Stimulated activated CD4-positive, alpha-beta T cell treated with anti-CD3 and anti-CD28 coated beads, Interleukin-1b, Interleukin-23, amount 100 ng/mL, for 24 hours (primary cell): ENCODE measurements around the gene ASIP.
"Not testable (repeated sequence)": the region's sequence is repeated elsewhere in the genome, so short reads cannot be mapped to it uniquely, and the experiment has no call there.

Source experiments
- DNase-seq, 4 experiments: peaks; one replicate each; pipeline ENCODE4 v3.0.0-alpha.2; 2020; ENCODE audit warnings: low read depth in 4 of 4, low spot score in 1 of 4

ASIP gene

DNA sequence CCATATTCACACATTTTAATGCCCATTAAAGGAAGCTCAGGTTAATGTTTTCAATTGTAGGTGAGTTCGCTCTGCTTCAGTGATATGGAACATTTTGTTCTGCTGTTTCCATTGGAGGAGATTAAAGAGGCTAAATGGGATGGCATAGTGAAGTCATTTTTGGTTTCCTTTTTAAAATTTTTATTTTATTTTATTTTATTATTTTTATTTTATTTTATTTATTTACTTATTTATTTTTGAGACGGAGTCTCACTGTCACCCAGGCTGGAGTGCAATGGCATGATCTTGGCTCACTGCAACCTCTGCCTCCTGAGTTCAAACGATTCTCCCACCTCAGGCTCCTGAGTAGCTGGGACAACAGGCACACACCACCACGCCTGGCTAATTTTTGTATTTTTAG is 792 bp downstream of the ASIP start:
- not testable (repeated sequence) for DNase-seq

DNA sequence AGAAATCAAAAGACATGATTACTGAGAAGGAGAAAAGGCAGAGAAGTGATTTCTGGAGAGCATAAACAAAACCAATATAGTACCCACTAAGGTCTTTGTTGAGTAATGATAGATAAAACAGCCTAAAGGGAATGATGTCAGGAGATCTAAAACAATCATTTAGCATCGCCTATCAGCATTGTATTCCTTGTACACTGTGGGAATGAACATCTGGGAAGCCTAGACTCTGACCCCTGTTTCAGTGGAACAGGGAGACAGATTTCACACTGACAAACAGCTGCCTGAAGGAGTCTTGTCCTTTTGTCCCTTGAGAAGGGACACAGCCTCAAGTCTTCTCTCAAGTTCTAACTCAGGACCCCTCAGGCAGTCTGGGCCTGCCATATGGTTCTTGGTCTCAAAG is 1.7 kb downstream of the ASIP start:
- DNase-seq: no peak

DNA sequence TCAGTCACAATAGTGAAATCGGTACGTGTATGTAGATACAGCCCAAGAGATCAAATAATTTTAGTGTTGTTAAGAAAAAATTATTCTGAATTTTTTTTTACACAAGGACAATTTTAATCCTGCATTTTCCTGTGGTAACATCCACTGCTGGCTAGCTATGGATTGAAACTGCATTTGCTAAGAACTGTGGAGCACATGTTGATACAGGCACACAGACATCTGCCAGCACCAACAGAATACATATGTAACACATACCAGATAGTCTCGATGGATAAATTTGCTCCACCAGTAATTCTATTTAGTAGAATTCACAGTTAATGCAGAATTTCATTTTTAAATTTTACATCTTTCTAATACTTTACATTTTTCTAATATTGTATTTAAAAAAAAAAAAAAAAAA is 2.2 kb downstream of the ASIP start:
- no peak for DNase-seq

GRCh38 chr20:34246126-34246626 is 5.0 kb downstream of the ASIP start:
- no peak for DNase-seq

DNA sequence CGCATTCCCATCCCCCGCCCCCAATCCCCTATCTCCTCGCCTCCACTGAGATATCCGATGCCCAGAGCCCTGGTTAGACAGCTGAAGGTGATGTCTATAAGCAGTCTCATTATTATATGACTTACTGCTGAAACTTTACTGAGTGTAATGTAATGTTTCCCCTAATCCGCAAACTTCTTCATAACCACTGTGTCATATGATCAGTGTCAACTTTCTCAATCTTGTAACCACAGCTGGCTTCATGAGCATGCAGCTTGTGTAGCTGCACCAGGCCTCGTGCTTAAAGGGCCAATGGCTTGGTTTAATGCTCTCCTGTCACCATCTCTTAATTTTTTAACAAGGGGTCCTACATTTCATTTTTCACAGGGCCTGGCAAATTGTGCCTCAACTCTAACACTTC is 8.1 kb downstream of the ASIP start:
- no peak for DNase-seq

DNA sequence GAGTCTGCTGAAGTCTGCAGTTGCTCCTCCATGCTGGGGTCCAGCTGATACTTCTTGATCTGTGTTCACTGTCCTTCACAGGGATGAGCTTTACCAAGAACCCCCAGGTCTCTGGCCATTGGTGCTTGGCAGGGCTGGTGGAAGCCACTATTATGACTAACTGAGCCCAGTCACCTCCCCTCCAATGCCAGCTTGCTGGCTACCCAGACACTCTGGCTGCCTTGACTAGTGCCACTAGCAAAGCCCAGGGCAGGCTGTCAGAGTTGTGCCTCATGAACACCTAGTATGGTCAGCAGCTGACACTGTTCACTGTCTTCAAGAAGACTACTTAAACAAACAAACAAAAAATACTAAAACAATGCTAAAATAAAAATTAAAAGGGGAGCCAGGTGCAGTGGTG is 8.8 kb downstream of the ASIP start:
- no peak for DNase-seq

- DNase-seq: no peak
Observed at GRCh38 chr20:34251619-34252018, 10.4 kb downstream of the ASIP start.

DNA sequence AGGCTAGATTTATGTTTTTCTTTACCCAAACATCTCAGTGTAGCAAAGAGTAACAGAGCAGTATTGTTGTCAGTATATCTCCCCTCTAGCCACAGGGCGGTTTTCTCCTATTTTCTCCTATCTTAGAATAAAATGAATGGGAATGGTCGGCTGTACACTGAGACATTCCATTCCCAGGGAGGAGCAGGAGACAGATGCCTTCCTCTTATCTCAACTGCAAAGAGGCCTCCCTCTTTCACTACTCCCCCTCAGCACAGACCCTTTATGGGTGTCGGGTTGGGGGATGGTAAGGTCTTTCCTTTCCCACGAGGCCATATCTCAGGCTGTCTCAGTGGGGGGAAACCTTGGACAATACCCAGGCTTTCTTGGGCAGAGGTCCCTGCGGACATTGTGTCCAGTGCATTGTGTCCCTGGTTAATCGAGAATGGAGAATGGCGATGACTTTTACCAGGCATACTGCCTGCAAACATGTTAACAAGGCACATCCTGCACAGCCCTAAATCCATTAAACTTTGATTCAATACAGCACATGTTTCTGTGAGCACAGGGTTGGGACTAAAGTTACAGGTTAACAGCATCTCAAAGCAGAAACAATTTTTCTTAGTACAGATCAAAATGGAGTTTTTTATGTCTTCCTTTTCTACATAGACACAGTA is 11.3 kb downstream of the ASIP start:
- DNase-seq: not testable (repeated sequence)

DNA sequence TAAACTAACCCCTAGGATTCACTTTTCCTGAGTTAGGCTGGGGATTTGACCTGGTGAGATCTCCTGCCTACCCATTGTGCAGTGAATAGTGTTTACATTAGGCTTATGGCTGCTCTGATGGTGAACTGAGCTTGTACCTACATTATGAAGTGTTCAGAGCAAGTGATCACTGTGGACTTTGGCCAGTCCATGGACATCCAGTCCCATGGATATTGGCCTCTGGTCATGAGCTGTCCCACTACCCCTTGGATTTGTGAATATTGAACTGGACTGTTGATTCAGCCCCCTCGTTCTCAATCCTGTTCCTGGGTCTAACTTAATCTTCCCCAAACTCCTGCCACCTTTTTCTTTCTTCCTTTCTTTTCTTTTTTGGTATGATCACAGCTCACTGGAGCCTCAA is 13.8 kb downstream of the ASIP start:
- DNase-seq: no peak

DNA sequence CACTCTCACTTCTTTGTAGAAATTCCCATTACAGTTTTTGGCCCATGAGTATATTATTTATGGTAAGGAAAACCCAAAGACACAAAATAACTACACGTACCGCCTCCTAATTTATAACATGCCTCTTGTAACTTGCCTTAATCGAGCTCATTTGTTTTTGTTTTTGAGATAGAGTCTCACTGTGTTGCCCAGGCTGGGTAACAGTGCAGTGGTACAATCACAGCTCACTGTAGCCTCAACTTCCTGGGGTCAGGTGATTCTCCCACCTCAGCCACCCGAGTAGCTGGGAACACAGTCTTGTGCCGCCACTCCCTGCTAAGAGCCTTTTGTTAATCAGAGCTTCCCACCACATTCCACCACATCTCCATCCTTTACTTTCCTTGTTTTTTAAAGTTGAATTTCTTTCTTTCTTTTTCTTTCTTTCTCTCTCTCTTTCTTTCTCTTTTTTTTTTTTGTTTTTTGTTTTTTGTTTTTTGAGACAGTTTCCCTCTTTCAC is 15.5 kb downstream of the ASIP start:
- DNase-seq: no peak

GRCh38 chr20:34260208-34260942 is 19.2 kb downstream of the ASIP start:
- DNase-seq: no peak

- DNase-seq: no peak
Observed at GRCh38 chr20:34262488-34263288, 21.5 kb downstream of the ASIP start.

DNA sequence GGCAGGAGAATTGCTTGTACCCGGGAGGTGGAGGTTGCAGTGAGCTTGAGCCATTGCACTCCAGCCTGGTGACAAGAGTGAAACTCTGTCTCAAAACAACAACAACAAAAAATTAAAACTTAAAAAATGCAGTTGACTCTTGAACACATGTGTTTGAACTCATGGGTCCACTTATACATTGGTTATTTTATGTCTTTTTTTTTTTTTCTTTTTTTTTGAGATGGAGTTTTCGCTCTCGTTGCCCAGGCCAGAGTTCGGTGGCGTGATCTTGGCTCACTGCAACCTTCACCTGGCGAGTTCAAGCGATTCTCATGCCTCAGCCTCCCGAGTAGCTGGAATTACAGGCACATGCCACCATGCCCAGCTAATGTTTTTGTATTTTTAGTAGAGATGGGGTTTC is 22.2 kb downstream of the ASIP start:
- not testable (repeated sequence) for DNase-seq

GRCh38 chr20:34264141-34264540 is 22.9 kb downstream of the ASIP start:
- DNase-seq: no peak

DNA sequence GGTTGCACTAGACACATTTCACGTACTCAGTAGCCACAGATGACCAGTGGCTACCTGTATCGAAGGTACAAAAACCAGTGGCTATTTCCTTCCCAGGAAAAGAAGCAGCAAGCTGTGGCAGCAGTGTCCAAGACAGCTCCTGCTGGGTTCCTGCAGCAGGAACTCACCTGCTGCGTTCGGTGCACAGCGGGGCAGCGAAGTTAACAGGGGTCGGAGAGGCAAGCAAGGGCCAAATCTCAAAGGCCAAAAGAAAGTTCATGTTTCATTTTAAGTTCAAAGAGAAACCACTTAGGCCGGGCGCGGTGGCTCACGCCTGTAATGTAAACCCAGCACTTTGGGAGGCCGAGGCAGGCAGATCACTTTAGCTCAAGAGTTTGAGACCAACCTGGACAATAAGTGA is 26.9 kb downstream of the ASIP start:
- no peak for DNase-seq

DNA sequence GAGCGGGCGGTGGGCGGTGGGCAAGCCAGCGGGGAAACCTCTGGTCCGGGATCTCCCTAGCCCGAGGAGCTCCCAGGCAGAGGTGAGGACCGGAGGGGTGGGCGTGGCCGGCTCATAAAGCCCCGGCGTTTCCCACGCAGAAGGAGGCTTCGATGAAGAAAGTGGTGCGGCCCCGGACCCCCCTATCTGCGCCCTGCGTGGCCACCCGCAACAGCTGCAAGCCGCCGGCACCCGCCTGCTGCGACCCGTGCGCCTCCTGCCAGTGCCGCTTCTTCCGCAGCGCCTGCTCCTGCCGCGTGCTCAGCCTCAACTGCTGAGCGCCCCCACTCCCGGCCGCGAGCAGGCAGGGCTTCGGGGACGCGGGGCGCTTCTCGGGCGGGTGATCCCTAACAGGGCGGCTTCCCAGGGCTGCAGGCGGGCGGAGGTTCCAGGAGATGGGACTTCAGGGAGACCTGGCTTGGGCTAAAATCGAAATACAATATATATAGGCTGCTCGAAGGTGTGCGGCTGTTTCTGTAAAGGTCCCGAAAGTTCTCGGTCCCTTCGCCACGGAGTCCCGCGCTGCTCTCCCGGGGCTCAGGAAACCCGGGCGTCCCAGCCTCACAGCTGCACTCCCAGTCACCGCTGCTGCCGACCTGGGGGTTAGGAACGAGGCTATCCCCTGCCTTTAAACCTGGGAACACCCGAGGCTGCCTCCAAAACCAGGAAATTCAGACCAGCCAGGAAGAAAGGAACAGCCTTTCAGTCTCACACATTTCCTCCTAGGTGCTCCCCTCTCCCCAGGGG is 27.8 kb downstream of the ASIP start:
- DNase-seq: peak in 1 of 4 experiments; percentile 5

- DNase-seq: no peak
Observed at GRCh38 chr20:34269996-34270627, 28.9 kb downstream of the ASIP start.

DNA sequence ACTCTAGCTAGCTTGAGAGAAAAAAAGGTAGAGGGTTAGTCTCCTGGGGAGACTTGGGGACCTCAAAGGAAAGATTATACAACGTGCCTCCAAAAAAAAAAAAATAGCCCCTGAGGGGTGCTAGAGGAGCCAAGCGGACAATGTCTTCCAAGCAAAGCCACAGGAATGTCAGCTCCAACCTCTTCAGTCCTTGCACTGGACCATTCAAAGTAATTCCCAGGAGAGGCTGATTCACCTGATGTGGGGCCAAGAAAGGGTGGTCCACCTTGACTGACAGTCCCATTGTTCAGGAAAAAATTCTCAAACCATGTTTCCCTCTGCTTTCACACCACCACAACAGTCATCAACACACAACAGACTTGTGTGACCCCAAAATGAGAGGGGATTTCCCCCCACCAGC is 30.7 kb downstream of the ASIP start:
- DNase-seq: no peak

- no peak for DNase-seq
Observed at GRCh38 chr20:34274694-34275093, 33.5 kb downstream of the ASIP start.

DNA sequence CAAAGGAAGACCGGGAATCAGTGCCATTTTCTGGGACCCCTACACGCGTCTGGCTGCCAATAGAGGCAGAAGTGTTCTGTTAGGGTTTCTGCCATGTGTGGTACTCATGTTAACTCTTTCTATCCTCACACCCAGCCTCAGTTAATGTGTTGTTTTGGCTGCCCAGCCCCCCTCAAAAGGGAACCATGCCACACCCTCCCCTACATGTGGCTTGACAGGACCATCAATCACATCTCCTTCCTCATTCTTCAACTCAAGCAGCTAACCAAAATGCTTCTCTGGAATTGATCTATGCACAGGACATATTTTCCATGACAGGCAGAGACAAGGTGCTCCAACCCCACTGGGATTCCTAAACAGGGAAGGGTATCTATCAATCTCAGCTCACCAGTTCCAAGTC is 40.0 kb downstream of the ASIP start:
- DNase-seq: no peak
